ENCODE results near the gene STK32B.

DNA sequence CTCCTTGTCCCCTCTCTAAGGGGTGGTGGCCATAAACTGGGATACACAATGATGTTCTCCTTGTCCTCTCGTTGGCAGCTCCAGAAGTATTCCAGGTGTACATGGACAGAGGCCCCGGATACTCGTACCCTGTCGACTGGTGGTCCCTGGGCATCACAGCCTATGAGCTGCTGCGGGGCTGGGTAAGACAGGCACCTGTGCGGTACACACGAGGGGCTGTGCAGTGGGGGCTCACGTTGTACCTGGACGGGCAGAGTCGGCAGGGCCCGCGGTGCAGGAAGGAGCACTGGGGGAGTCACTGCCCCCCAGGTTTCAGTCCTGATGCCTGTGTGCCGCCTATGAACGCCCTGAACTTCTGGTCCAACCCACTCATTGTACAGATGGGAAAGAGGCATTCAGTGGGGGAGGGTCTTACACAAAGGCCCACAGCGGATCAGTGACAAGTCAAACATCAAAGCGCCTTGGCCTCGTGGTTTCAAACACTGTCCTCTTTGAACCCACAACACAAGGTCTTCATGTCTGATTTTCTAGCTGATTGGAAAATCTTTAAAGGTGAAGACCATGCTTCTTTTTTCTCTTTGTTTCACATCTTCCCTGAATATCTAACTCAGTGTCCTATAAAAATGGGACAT lies 395.4 kb downstream of the STK32B start:
- TF ChIP-seq, protein P1, sequence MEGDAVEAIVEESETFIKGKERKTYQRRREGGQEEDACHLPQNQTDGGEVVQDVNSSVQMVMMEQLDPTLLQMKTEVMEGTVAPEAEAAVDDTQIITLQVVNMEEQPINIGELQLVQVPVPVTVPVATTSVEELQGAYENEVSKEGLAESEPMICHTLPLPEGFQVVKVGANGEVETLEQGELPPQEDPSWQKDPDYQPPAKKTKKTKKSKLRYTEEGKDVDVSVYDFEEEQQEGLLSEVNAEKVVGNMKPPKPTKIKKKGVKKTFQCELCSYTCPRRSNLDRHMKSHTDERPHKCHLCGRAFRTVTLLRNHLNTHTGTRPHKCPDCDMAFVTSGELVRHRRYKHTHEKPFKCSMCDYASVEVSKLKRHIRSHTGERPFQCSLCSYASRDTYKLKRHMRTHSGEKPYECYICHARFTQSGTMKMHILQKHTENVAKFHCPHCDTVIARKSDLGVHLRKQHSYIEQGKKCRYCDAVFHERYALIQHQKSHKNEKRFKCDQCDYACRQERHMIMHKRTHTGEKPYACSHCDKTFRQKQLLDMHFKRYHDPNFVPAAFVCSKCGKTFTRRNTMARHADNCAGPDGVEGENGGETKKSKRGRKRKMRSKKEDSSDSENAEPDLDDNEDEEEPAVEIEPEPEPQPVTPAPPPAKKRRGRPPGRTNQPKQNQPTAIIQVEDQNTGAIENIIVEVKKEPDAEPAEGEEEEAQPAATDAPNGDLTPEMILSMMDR (IDR thresholded peaks at IDR 0.05), result no peak
- no peak for TF ChIP-seq POLR2A (IDR thresholded peaks at IDR 0.05)
